HepG2 (cell line): ENCODE data around the gene UGT1A3. TPM values are rescaled to one million over a fixed set of nuclear protein-coding genes. Genes with fewer than 3 reads are reported as not detected.
A peak's percentile ranks its signal among the peaks of the same experiment; 100 is the strongest.

Experiments
- ATF5 ChIP-seq: sonication (generic); formaldehyde crosslinking; IDR thresholded peaks from 2 replicates; pipeline ENCODE4 v1.4.0; 2020; ENCODE audit warnings: mild to moderate bottlenecking, low read depth, missing genetic modification reagents
- ETV6 ChIP-seq: sonication (generic); formaldehyde crosslinking; conservative IDR thresholded peaks from 2 replicates; pipeline ENCODE4 v1.4.0; 2020; ENCODE audit warnings: missing genetic modification reagents
- FOXM1 ChIP-seq: sonication (generic); formaldehyde crosslinking; IDR thresholded peaks from 2 replicates; pipeline ENCODE4 v1.5.0; 2020; ENCODE audit warnings: missing genetic modification reagents
- HBP1 ChIP-seq: IDR thresholded peaks from 2 replicates; pipeline ENCODE4 v1.6.1; 2016; ENCODE audit warnings: low read depth, control low read depth
- HMGA1 ChIP-seq: sonication (generic); formaldehyde crosslinking; conservative IDR thresholded peaks from 2 replicates; pipeline ENCODE4 v1.4.0; 2020; ENCODE audit warnings: missing genetic modification reagents
- NFIB ChIP-seq: sonication (generic); formaldehyde crosslinking; IDR thresholded peaks from 2 replicates; pipeline ENCODE4 v1.9.0; 2021; ENCODE audit warnings: missing genetic modification reagents, mild to moderate bottlenecking, borderline replicate concordance
- NFIC ChIP-seq: IDR thresholded peaks from 2 replicates; pipeline ENCODE4 v1.6.1; 2012; ENCODE audit warnings: mild to moderate bottlenecking, low read length, inconsistent platforms
- POLR2A ChIP-seq, 2 experiments: IDR thresholded peaks; 2 replicates each; pipeline ENCODE4 v1.6.1; 2011; ENCODE audit warnings: low read depth in 2 of 2, low read length in 2 of 2, mild to moderate bottlenecking in 1 of 2, moderate library complexity in 1 of 2; ENCODE audit not compliant: insufficient read depth in 1 of 2
- SP5 ChIP-seq: IDR thresholded peaks from 2 replicates; pipeline ENCODE4 v1.6.1; 2016; ENCODE audit warnings: low read depth, borderline replicate concordance
- SRSF4 ChIP-seq: fragments of 200-400 bp; formaldehyde crosslinking; IDR thresholded peaks from one replicate; pipeline ENCODE4 v1.6.1; 2018; ENCODE audit warnings: mild to moderate bottlenecking, low read depth, low read length, moderate library complexity; ENCODE audit not compliant: poor library complexity, severe bottlenecking
- TFE3 ChIP-seq: IDR thresholded peaks from 2 replicates; pipeline ENCODE4 v1.6.1; 2016
- U2AF2 ChIP-seq: fragments of 200-400 bp; formaldehyde crosslinking; IDR thresholded peaks from 2 replicates; pipeline ENCODE4 v1.6.1; 2017; ENCODE audit warnings: low read depth, mild to moderate bottlenecking, low read length
- ZGPAT ChIP-seq: IDR thresholded peaks from 2 replicates; pipeline ENCODE4 v1.6.1; 2016; ENCODE audit warnings: mild to moderate bottlenecking
- ZNF563 ChIP-seq: sonication (generic); formaldehyde crosslinking; IDR thresholded peaks from 2 replicates; pipeline ENCODE4 v1.8.0; 2022; ENCODE audit warnings: mild to moderate bottlenecking, moderate library complexity, missing genetic modification reagents
- ZNF652 ChIP-seq: IDR thresholded peaks from 2 replicates; pipeline ENCODE4 v1.6.1; 2016; ENCODE audit warnings: low read depth, borderline replicate concordance
- ZNF770 ChIP-seq: sonication (generic); formaldehyde crosslinking; IDR thresholded peaks from 2 replicates; pipeline ENCODE4 v1.5.0; 2020; ENCODE audit warnings: mild to moderate bottlenecking, missing genetic modification reagents
- ZNF883 ChIP-seq: sonication (generic); formaldehyde crosslinking; IDR thresholded peaks from 2 replicates; pipeline ENCODE4 v1.5.1; 2020; ENCODE audit warnings: mild to moderate bottlenecking, missing genetic modification reagents; ENCODE audit errors: not compliant biosample characterization
- ZUFSP ChIP-seq: sonication (generic); formaldehyde crosslinking; IDR thresholded peaks from 2 replicates; pipeline ENCODE4 v1.9.0; 2021; ENCODE audit warnings: missing genetic modification reagents, mild to moderate bottlenecking, borderline replicate concordance
- polyA plus RNA-seq, 8 experiments: library from polyadenylated mRNA; depleted of rRNA in 3 of 8; stranded (reverse) in 7 of 8; unstranded in 1 of 8; fragments of >200 nt; fragmentation: Illumina TruSeq in 4 of 8; extraction: Trizol in 4 of 8; gene quantifications; 2 replicates each; pipeline versions ENCODE4 v1.2.1 to v1.2.3, GENCODE V29; 2011 to 2016; ENCODE audit warnings: low read depth in 4 of 8, missing spikeins in 1 of 8, mixed read lengths in 1 of 8; ENCODE audit not compliant: insufficient read depth in 1 of 8
- total RNA-seq, 5 experiments: library from RNA; depleted of rRNA; stranded (reverse); fragments of >200 nt; fragmentation: Illumina TruSeq; extraction: Trizol; gene quantifications; 2 replicates each; pipeline ENCODE4 v1.2.3, GENCODE V29; 2016; ENCODE audit warnings: low read depth in 1 of 5

UGT1A3 gene
- total and polyA plus RNA-seq, 2 of the 13 experiments (the other 11 are each of a cell fraction or from before 2014, with no cell fraction given): not detected

- TF ChIP-seq ZNF770 (no peak), SP5 (peak; percentile 80), ATF5 (CRISPR knock-in tag) (no peak), ETV6 (CRISPR knock-in tag) (no peak), ZNF652 (peak; percentile 31; the same call in 1 of the 2 replicates), ZNF563 (CRISPR knock-in tag) (no peak), HMGA1 (CRISPR knock-in tag) (no peak), U2AF2 (no peak), NFIB (CRISPR knock-in tag) (no peak), FOXM1 (no peak), ZUFSP (CRISPR knock-in tag) (no peak), ZGPAT (CRISPR knock-in tag) (peak; percentile 98), HBP1 (CRISPR knock-in tag) (peak; percentile 83; the same call in 1 of the 2 replicates), ZNF883 (CRISPR knock-in tag) (no peak), SRSF4 (no peak), POLR2A (IDR thresholded peaks at IDR 0.05; ENCODE audit: insufficient read depth in 1 of 2, low read depth in 2 of 2, low read length in 2 of 2) (no peak), NFIC (peak; percentile 98), TFE3 (CRISPR knock-in tag) (peak; percentile 85)
Measured at GRCh38 chr2:233745073-233745755, 16.4 kb downstream of the UGT1A3 start (continued).
